CD4-positive, CD25-positive, alpha-beta regulatory T cell (primary cell): ENCODE results near the gene CYP21A2. TPM values are rescaled to one million over a fixed set of nuclear protein-coding genes. Genes with fewer than 3 reads are reported as not detected.

Experiments
- ATAC-seq, 2 donors: fragments of 150-1000 bp; cut with Tn5 transposase; one replicate each; pipeline ENCODE4 v1.10.0; 2021; ENCODE audit warnings: low read depth in 2 of 2, moderate number of reproducible peaks in 2 of 2, moderate library complexity in 1 of 2
- DNase-seq, 3 donors: peaks; one replicate each; pipeline versions ENCODE4 v3.0.0 to v3.0.0-alpha.2; 2012 to 2022; ENCODE audit warnings: mixed read lengths in 1 of 3
- H3K27ac ChIP-seq: one replicate; pipeline ENCODE4 v1.7.0; 2013; ENCODE audit warnings: mild to moderate bottlenecking, low read length; ENCODE audit not compliant: insufficient read depth, poor library complexity, severe bottlenecking
- H3K27me3 ChIP-seq: one replicate; pipeline ENCODE4 v1.7.0; 2013; ENCODE audit warnings: low read length; ENCODE audit not compliant: control insufficient read depth, insufficient read depth
- H3K36me3 ChIP-seq: one replicate; pipeline ENCODE4 v1.7.0; 2013; ENCODE audit warnings: mild to moderate bottlenecking, low read length, moderate library complexity; ENCODE audit not compliant: control insufficient read depth, insufficient read depth
- H3K4me1 ChIP-seq: 2 replicates; pipeline ENCODE4 v1.7.0; 2013; ENCODE audit warnings: mild to moderate bottlenecking, low read length; ENCODE audit not compliant: insufficient read depth, control insufficient read depth, poor library complexity, severe bottlenecking
- H3K4me3 ChIP-seq: one replicate; pipeline ENCODE4 v1.7.0; 2013; ENCODE audit warnings: low read depth, mild to moderate bottlenecking, low read length, moderate library complexity
- H3K9me3 ChIP-seq, 2 experiments: 1 replicate in 1 of 2; 2 replicates in 1 of 2; pipeline ENCODE4 v1.7.0; 2013; ENCODE audit warnings: low read length in 2 of 2, mild to moderate bottlenecking in 1 of 2, moderate library complexity in 1 of 2; ENCODE audit not compliant: control insufficient read depth in 2 of 2
- H3K27ac Mint-ChIP-seq, 3 donors: one replicate each; pipeline ENCODE4 v1.8.0; 2020 to 2022; ENCODE audit warnings: mild to moderate bottlenecking in 3 of 3, mixed read lengths in 3 of 3, moderate library complexity in 2 of 3
- H3K27me3 Mint-ChIP-seq: one replicate; pipeline ENCODE4 v1.8.0; 2022; ENCODE audit warnings: mild to moderate bottlenecking, mixed read lengths
- H3K36me3 Mint-ChIP-seq: one replicate; pipeline ENCODE4 v1.8.0; 2020; ENCODE audit warnings: mixed read lengths
- H3K4me1 Mint-ChIP-seq, 4 donors: one replicate each; pipeline ENCODE4 v1.8.0; 2020 to 2022; ENCODE audit warnings: mixed read lengths in 4 of 4, mild to moderate bottlenecking in 1 of 4
- H3K4me3 Mint-ChIP-seq, 4 donors: one replicate each; pipeline ENCODE4 v1.8.0; 2020 to 2022; ENCODE audit warnings: mild to moderate bottlenecking in 4 of 4, mixed read lengths in 4 of 4, moderate library complexity in 3 of 4
- H3K9me3 Mint-ChIP-seq, 7 donors: one replicate each; pipeline ENCODE4 v1.8.0; 2020 to 2022; ENCODE audit warnings: mixed read lengths in 7 of 7, mild to moderate bottlenecking in 3 of 7, moderate library complexity in 2 of 7
- polyA plus RNA-seq, 4 donors: library from polyadenylated mRNA; unstranded; fragments of 300-500 nt; fragmentation: Illumina TruSeq; gene quantifications; one replicate each; pipeline ENCODE4 v1.2.3, GENCODE V29; 2021
- total RNA-seq: library from RNA; stranded (reverse); gene quantifications from one replicate; pipeline ENCODE4 v1.2.3, GENCODE V29; 2022

CYP21A2 gene
- total and polyA plus RNA-seq, 5 donors from 2014 or later, result not detected

DNA sequence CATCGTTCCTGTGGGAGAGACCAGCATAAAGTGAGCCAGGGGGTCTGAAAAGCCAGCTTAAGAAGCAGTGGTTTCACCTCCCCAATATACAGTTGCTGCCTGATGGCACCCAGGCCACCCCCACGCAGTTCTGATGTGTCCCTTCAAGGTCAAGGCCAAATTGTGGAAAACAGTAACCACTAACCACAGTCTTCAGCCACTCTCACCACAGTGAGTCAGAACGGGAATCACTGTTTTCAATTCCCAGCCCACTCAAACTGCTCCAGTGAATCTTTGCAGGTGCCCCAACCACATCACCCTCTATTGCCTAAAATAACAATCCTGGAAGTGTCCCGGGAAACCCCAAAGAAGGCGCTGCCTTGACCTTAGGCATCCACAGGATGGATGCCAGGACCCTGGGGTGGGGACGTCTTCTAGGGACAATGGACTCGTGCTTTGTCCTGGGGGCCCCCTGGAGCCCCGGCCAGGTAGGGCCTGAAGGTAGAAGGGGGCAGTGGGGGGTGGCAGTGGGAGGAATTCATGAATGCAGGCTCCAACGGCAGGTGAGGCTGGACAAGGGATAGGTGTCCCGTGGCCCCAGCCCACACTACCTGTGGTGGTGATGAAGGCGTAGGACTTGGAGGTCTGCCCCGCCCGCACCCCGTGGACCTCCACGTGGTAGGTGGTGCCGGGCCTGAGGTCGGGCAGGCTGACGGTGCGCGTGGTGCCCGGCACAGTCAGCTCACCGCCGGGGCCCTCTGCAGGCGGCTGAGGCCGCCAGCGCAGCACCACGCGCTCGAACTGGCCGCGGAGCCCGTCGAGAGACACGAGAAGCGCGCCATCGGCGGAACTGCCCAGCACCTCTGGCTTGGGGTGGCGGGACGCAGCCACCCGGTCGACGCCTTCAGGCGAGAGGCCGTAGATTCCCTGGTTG lies 48.7 kb downstream of the CYP21A2 start:
- H3K36me3 ChIP-seq, result no peaks in the 10 kb centered on the region
- no peaks in the 10 kb centered on the region for H3K9me3 ChIP-seq
- peaks cover 4% of the 10 kb centered on the region for H3K4me1 ChIP-seq
- Mint-ChIP-seq H3K36me3 (peaks cover 8% of the 10 kb centered on the region), H3K27ac (no peak overlapping the region), H3K9me3 (peaks cover 0 to 2% (median 0%) of the 10 kb centered on the region in 7 donors), H3K4me3 (no peak overlapping the region), H3K4me1 (peaks cover 0 to 6% (median 0%) of the 10 kb centered on the region in 4 donors), H3K27me3 (peaks cover 33% of the 10 kb centered on the region)
- no peaks in the 10 kb centered on the region for H3K27me3 ChIP-seq
- H3K4me3 ChIP-seq, result no peak overlapping the region
- ATAC-seq (no peak), DNase-seq (no peak)
- no peak overlapping the region for H3K27ac ChIP-seq

- peak; percentile 83 for ATAC-seq
- no peaks in the 10 kb centered on the region for H3K27me3 ChIP-seq
- H3K9me3 ChIP-seq, result no peaks in the 10 kb centered on the region
- peak; percentile 43 to 78 (median 62) for DNase-seq
- H3K27ac ChIP-seq, result no peak overlapping the region
- Mint-ChIP-seq H3K27me3 (peaks cover 33% of the 10 kb centered on the region), H3K9me3 (no peaks in the 10 kb centered on the region), H3K4me1 (peaks cover 0 to 6% (median 0%) of the 10 kb centered on the region in 4 donors), H3K36me3 (peaks cover 5% of the 10 kb centered on the region), H3K4me3 (no peak overlapping the region), H3K27ac (peak overlapping the region in 1 of 3 donors; percentile 75)
- H3K36me3 ChIP-seq, result no peaks in the 10 kb centered on the region
- peaks cover 4% of the 10 kb centered on the region for H3K4me1 ChIP-seq
- H3K4me3 ChIP-seq, result no peak overlapping the region
Observed at GRCh38 chr6:32087574-32088486, 49.6 kb downstream of the CYP21A2 start.

GRCh38 chr6:32088487-32089049 lies 50.4 kb downstream of the CYP21A2 start:
- peaks cover 4% of the 10 kb centered on the region for H3K27me3 ChIP-seq
- H3K4me3 Mint-ChIP-seq, result no peak overlapping the region
- peak overlapping the region in 1 of 3 donors; percentile 75 for H3K27ac Mint-ChIP-seq
- no peak overlapping the region for H3K27ac ChIP-seq
- H3K9me3 Mint-ChIP-seq, result no peaks in the 10 kb centered on the region
- peaks cover 4% of the 10 kb centered on the region for H3K4me1 ChIP-seq
- no peak overlapping the region for H3K4me3 ChIP-seq
- no peaks in the 10 kb centered on the region for H3K9me3 ChIP-seq
- H3K27me3 Mint-ChIP-seq, result peaks cover 33% of the 10 kb centered on the region
- no peaks in the 10 kb centered on the region for H3K36me3 ChIP-seq
- H3K36me3 Mint-ChIP-seq, result peaks cover 3% of the 10 kb centered on the region
- no peak for ATAC-seq
- peaks cover 0 to 6% (median 0%) of the 10 kb centered on the region in 4 donors for H3K4me1 Mint-ChIP-seq
- no peak for DNase-seq

- no peak overlapping the region for H3K4me3 ChIP-seq
- no peak overlapping the region for H3K27ac Mint-ChIP-seq
Observed at GRCh38 chr6:32089082-32089828, 51.0 kb downstream of the CYP21A2 start.

More at GRCh38 chr6:32089082-32089828, 51.0 kb downstream of the CYP21A2 start:
- Histone ChIP-seq H3K27me3 (peaks cover 4% of the 10 kb centered on the region), H3K27ac (no peak overlapping the region), H3K4me1 (peaks cover 4% of the 10 kb centered on the region), H3K9me3 (no peaks in the 10 kb centered on the region), H3K36me3 (no peaks in the 10 kb centered on the region)
- Mint-ChIP-seq H3K36me3 (peaks cover 3% of the 10 kb centered on the region), H3K4me1 (peaks cover 0 to 6% (median 0%) of the 10 kb centered on the region in 4 donors), H3K4me3 (peak overlapping the region in 1 of 4 donors; percentile 77), H3K9me3 (no peaks in the 10 kb centered on the region), H3K27me3 (peaks cover 36% of the 10 kb centered on the region)
- no peak for DNase-seq
- ATAC-seq, result no peak

Other genes starting within 250 kb of the CYP21A2 start
- gene VARS1, start 242.7 kb upstream of the CYP21A2 start, total RNA-seq, result 63.4 TPM
- gene VARS1, start 242.7 kb upstream of the CYP21A2 start, polyA plus RNA-seq, result 10 to 100 TPM; 27.1 to 45.1 (median 29.9) TPM
- 29.3 TPM for gene LSM2, start 231.4 kb upstream of the CYP21A2 start, total RNA-seq
- 100 to 1,000 TPM in 1 of 4 donors, 10 to 100 TPM in 3; 80.0 to 122 (median 87.5) TPM for gene LSM2, start 231.4 kb upstream of the CYP21A2 start, polyA plus RNA-seq
- 5.5 TPM for gene HSPA1L, start 223.1 kb upstream of the CYP21A2 start, total RNA-seq
- 1 to 10 TPM; 2.2 to 4.2 (median 3.5) TPM for gene HSPA1L, start 223.1 kb upstream of the CYP21A2 start, polyA plus RNA-seq
- gene HSPA1A, start 222.9 kb upstream of the CYP21A2 start, total RNA-seq, result 30.6 TPM
- 10 to 100 TPM; 65.7 to 93.0 (median 80.5) TPM for gene HSPA1A, start 222.9 kb upstream of the CYP21A2 start, polyA plus RNA-seq
- gene HSPA1B, start 210.7 kb upstream of the CYP21A2 start, total RNA-seq, result 27.3 TPM
- gene HSPA1B, start 210.7 kb upstream of the CYP21A2 start, polyA plus RNA-seq, result 1 to 10 TPM; 2.3 to 6.8 (median 3.0) TPM
- gene NEU1, start 175.6 kb upstream of the CYP21A2 start, total RNA-seq, result 29.1 TPM
- 10 to 100 TPM; 26.4 to 32.4 (median 29.7) TPM for gene NEU1, start 175.6 kb upstream of the CYP21A2 start, polyA plus RNA-seq
- gene SLC44A4, start 159.4 kb upstream of the CYP21A2 start, total RNA-seq, result 1.0 TPM
- gene SLC44A4, start 159.4 kb upstream of the CYP21A2 start, polyA plus RNA-seq, result not detected
- 46.4 TPM for gene EHMT2, start 140.7 kb upstream of the CYP21A2 start, total RNA-seq
- 10 to 100 TPM; 29.4 to 33.5 (median 31.9) TPM for gene EHMT2, start 140.7 kb upstream of the CYP21A2 start, polyA plus RNA-seq
- 0.20 TPM for gene ZBTB12, start 136.3 kb upstream of the CYP21A2 start, total RNA-seq
- not detected for gene ZBTB12, start 136.3 kb upstream of the CYP21A2 start, polyA plus RNA-seq
- gene C2, start 110.7 kb upstream of the CYP21A2 start, total RNA-seq, result 1.3 TPM
- under 1 TPM in 1 of 4 donors, not detected in 3; 0.47 TPM for gene C2, start 110.7 kb upstream of the CYP21A2 start, polyA plus RNA-seq
- 0.64 TPM for gene CFB, start 92.3 kb upstream of the CYP21A2 start, total RNA-seq
- 1 to 10 TPM in 3 of 4 donors, under 1 TPM in 1; 0.68 to 1.9 (median 1.6) TPM for gene CFB, start 92.3 kb upstream of the CYP21A2 start, polyA plus RNA-seq
- gene NELFE, start 79.4 kb upstream of the CYP21A2 start, total RNA-seq, result 51.4 TPM
- 10 to 100 TPM; 52.9 to 62.3 (median 60.5) TPM for gene NELFE, start 79.4 kb upstream of the CYP21A2 start, polyA plus RNA-seq
- gene SKIC2, start 79.2 kb upstream of the CYP21A2 start, total RNA-seq, result 101 TPM
- 10 to 100 TPM; 16.2 to 20.9 (median 17.5) TPM for gene SKIC2, start 79.2 kb upstream of the CYP21A2 start, polyA plus RNA-seq
- gene DXO, start 66.3 kb upstream of the CYP21A2 start, total RNA-seq, result 47.7 TPM
- gene DXO, start 66.3 kb upstream of the CYP21A2 start, polyA plus RNA-seq, result 10 to 100 TPM in 2 of 4 donors, 1 to 10 TPM in 2; 8.4 to 10.5 (median 9.6) TPM
- gene C4A, start 56.4 kb upstream of the CYP21A2 start, total RNA-seq, result 4.0 TPM
- gene C4A, start 56.4 kb upstream of the CYP21A2 start, polyA plus RNA-seq, result under 1 TPM in 2 of 4 donors, not detected in 2; 0.28 to 0.30 TPM
- gene C4B, start 23.6 kb upstream of the CYP21A2 start, total RNA-seq, result 3.6 TPM
- under 1 TPM in 1 of 4 donors, not detected in 3; 0.52 TPM for gene C4B, start 23.6 kb upstream of the CYP21A2 start, polyA plus RNA-seq
- gene TNXB, start 70.9 kb downstream of the CYP21A2 start, total RNA-seq, result 11.2 TPM
- under 1 TPM in 2 of 4 donors, not detected in 2; 0.15 to 0.46 TPM for gene TNXB, start 70.9 kb downstream of the CYP21A2 start, polyA plus RNA-seq
- gene ATF6B, start 89.8 kb downstream of the CYP21A2 start, total RNA-seq, result 117 TPM
- gene ATF6B, start 89.8 kb downstream of the CYP21A2 start, polyA plus RNA-seq, result 10 to 100 TPM; 20.0 to 27.7 (median 24.2) TPM
- 1.5 TPM for gene FKBPL, start 91.9 kb downstream of the CYP21A2 start, total RNA-seq
- 1 to 10 TPM; 1.2 to 1.5 (median 1.4) TPM for gene FKBPL, start 91.9 kb downstream of the CYP21A2 start, polyA plus RNA-seq
- gene PRRT1, start 113.5 kb downstream of the CYP21A2 start, total RNA-seq, result 0.39 TPM
- gene PRRT1, start 113.5 kb downstream of the CYP21A2 start, polyA plus RNA-seq, result under 1 TPM in 3 of 4 donors, not detected in 1; 0.13 to 0.55 (median 0.18) TPM
- gene PPT2, start 115.7 kb downstream of the CYP21A2 start, total RNA-seq, result 4.8 TPM
- 1 to 10 TPM; 3.1 to 6.2 (median 5.4) TPM for gene PPT2, start 115.7 kb downstream of the CYP21A2 start, polyA plus RNA-seq
- gene EGFL8, start 126.2 kb downstream of the CYP21A2 start, total RNA-seq, result 9.9 TPM
- under 1 TPM in 1 of 4 donors, not detected in 3; 0.60 TPM for gene EGFL8, start 126.2 kb downstream of the CYP21A2 start, polyA plus RNA-seq
- gene AGPAT1, start 137.7 kb downstream of the CYP21A2 start, total RNA-seq, result 23.9 TPM
- 10 to 100 TPM; 11.8 to 15.2 (median 14.3) TPM for gene AGPAT1, start 137.7 kb downstream of the CYP21A2 start, polyA plus RNA-seq
- 30.0 TPM for gene RNF5, start 140.0 kb downstream of the CYP21A2 start, total RNA-seq
- gene RNF5, start 140.0 kb downstream of the CYP21A2 start, polyA plus RNA-seq, result 100 to 1,000 TPM; 117 to 135 (median 131) TPM
- gene AGER, start 145.8 kb downstream of the CYP21A2 start, total RNA-seq, result 27.8 TPM
- gene AGER, start 145.8 kb downstream of the CYP21A2 start, polyA plus RNA-seq, result under 1 TPM in 2 of 4 donors, not detected in 2; 0.44 to 0.52 TPM
- gene PBX2, start 151.8 kb downstream of the CYP21A2 start, total RNA-seq, result 106 TPM
- 1 to 10 TPM; 1.7 to 2.7 (median 1.9) TPM for gene PBX2, start 151.8 kb downstream of the CYP21A2 start, polyA plus RNA-seq
- 202 TPM for gene GPSM3, start 154.2 kb downstream of the CYP21A2 start, total RNA-seq
- 100 to 1,000 TPM in 2 of 4 donors, 10 to 100 TPM in 2; 82.4 to 109 (median 96.1) TPM for gene GPSM3, start 154.2 kb downstream of the CYP21A2 start, polyA plus RNA-seq
- gene NOTCH4, start 185.7 kb downstream of the CYP21A2 start, total RNA-seq, result 0.86 TPM
- gene NOTCH4, start 185.7 kb downstream of the CYP21A2 start, polyA plus RNA-seq, result under 1 TPM in 3 of 4 donors, not detected in 1; 0.36 to 0.86 (median 0.40) TPM